Cardiac muscle cell (in vitro differentiated cells and primary cell): Measurements from ENCODE around the gene MMP15. TPM values are rescaled to one million over a fixed set of nuclear protein-coding genes. Genes with fewer than 3 reads are reported as not detected.

Experiments used
- DNase-seq, 2 donors: peaks; one replicate each; pipeline versions ENCODE4 v3.0.0 to v3.0.0-alpha.2; 2010 to 2017; ENCODE audit warnings: low read depth in 1 of 2, low spot score in 1 of 2
- H3K27ac ChIP-seq: fragments of 200-600 bp; sonication (generic); 2 replicates; pipeline ENCODE4 v1.5.1; 2016
- H3K27me3 ChIP-seq: fragments of 200-600 bp; sonication (generic); 2 replicates; pipeline ENCODE4 v1.6.0; 2016; ENCODE audit warnings: control low read depth
- H3K36me3 ChIP-seq: fragments of 200-600 bp; sonication (generic); 2 replicates; pipeline ENCODE4 v1.5.1; 2016; ENCODE audit warnings: control low read depth
- H3K4me1 ChIP-seq: fragments of 200-600 bp; sonication (generic); 2 replicates; pipeline ENCODE4 v1.8.1; 2017; ENCODE audit warnings: low read depth, mild to moderate bottlenecking, mixed run types
- H3K4me3 ChIP-seq: fragments of 200-600 bp; sonication (generic); 2 replicates; pipeline ENCODE4 v1.5.1; 2016; ENCODE audit warnings: mild to moderate bottlenecking
- H3K9me3 ChIP-seq: fragments of 200-600 bp; sonication (generic); 2 replicates; pipeline ENCODE4 v1.5.1; 2017; ENCODE audit warnings: low read depth, mild to moderate bottlenecking, control low read depth
- polyA plus RNA-seq: library from polyadenylated mRNA; unstranded; fragments of >200 nt; fragmentation: Nextera tagmentation; extraction: Ambion mirVana; gene quantifications from 2 replicates; pipeline ENCODE4 v1.2.1, GENCODE V29; 2016
- total RNA-seq: library from RNA; depleted of rRNA; stranded (reverse); fragments of >200 nt; gene quantifications from 2 replicates; pipeline ENCODE4 v1.2.3, GENCODE V29; 2016
- TF ChIP-seq, protein P1 (sequence below): IDR thresholded peaks from 2 replicates; pipeline ENCODE4 v1.5.1; 2012; ENCODE audit warnings: low read depth, mild to moderate bottlenecking, low read length

MMP15 gene
- total and polyA plus RNA-seq, 2 experiments from 2014 or later: 317 to 473 TPM

DNA sequence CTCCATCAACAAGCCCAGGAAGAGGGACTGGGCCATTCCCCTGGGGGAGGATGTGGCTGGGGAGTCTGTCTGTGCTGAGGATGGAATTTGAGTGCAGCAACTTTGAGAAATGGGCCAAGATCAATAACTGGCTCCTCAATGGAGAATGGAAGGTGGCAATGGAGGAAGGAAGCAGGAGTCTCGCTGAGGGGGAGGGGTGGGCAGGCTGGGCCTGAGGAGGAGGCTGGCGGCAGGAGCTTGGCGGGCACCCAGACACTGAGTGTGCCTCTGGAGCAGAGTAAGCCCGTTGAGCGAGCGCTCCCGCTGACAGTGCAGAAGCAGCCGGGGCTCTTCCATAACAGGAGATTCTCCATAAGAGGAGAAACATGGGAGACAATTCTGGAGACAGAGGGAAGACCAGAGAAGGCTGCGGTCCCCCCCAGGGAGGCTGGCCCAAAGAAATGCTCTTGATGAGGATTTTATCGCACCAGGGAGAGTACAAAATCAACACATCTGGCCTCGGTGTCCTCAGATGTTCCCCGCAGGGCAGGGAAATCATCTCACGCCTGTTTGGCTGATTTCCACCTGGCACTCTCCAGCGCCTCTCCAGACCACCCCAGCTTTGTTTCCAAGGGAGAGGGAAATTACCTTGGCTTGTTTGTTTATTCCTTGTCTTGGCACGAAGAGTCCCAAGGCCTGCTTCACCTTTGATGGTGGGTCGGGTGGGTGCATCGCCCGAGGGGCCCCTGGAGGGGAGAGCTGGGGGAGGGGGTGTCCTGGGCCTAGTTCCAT, 2.8 kb upstream of the MMP15 start:
- H3K36me3 ChIP-seq: no peaks in the 10 kb centered on the region
- DNase-seq: peak in 1 of 2 donors; percentile 82
- H3K27ac ChIP-seq: peak overlapping the region; percentile 31
- H3K4me1 ChIP-seq: peaks cover 30% of the 10 kb centered on the region
- no peaks in the 10 kb centered on the region for H3K27me3 ChIP-seq
- no peaks in the 10 kb centered on the region for H3K9me3 ChIP-seq
- no peak overlapping the region for H3K4me3 ChIP-seq
- TF ChIP-seq, protein P1, sequence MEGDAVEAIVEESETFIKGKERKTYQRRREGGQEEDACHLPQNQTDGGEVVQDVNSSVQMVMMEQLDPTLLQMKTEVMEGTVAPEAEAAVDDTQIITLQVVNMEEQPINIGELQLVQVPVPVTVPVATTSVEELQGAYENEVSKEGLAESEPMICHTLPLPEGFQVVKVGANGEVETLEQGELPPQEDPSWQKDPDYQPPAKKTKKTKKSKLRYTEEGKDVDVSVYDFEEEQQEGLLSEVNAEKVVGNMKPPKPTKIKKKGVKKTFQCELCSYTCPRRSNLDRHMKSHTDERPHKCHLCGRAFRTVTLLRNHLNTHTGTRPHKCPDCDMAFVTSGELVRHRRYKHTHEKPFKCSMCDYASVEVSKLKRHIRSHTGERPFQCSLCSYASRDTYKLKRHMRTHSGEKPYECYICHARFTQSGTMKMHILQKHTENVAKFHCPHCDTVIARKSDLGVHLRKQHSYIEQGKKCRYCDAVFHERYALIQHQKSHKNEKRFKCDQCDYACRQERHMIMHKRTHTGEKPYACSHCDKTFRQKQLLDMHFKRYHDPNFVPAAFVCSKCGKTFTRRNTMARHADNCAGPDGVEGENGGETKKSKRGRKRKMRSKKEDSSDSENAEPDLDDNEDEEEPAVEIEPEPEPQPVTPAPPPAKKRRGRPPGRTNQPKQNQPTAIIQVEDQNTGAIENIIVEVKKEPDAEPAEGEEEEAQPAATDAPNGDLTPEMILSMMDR: no peak

DNA sequence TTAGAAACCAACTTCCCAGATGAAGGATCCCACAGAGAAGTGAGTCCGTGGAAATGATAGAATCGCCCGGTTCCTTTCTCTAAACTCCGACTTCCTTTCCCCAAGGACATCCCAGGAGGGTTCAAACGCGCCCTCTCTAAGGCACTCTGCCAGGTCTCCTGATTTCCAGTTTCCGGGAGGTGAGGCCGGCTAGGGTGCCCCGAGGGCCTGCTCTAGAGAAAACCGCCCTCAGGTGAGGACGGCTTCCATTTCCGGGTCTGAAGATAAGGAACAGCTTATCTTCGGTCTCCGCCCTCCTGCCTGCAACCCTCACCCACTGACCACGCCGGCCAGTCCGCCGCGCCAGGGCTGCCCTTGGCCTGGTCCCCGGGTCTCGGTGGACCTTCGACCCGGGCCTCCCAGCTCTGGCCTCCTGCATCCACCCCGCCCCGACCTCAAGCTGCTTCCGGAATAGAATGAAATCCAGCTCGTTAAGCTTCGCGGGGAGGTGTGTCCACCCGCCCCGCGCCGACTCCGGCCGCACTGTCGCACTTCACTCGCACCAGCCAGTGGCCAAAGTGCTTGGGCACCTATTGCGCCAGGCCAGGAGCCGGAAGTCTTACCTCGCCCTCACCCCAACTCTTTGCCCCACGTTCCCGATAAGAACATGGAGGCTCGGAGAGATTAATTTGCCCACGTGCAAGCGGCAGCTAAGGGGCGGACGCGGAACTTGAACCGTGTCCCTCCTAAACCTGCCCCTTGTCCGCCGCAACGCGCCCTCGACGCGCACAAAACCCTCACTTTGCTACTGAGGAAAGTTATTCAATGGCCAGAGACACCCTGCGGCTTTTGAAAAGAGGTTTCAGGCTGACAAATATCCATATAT, 836 bp upstream of the MMP15 start:
- Histone ChIP-seq H3K27me3 (no peaks in the 10 kb centered on the region), H3K9me3 (no peaks in the 10 kb centered on the region), H3K4me1 (peaks cover 49% of the 10 kb centered on the region), H3K4me3 (peak overlapping the region; percentile 84), H3K36me3 (no peaks in the 10 kb centered on the region), H3K27ac (peak overlapping the region; percentile 93)
- peak; percentile 25 to 52 for DNase-seq
- TF ChIP-seq, protein P1: no peak

DNA sequence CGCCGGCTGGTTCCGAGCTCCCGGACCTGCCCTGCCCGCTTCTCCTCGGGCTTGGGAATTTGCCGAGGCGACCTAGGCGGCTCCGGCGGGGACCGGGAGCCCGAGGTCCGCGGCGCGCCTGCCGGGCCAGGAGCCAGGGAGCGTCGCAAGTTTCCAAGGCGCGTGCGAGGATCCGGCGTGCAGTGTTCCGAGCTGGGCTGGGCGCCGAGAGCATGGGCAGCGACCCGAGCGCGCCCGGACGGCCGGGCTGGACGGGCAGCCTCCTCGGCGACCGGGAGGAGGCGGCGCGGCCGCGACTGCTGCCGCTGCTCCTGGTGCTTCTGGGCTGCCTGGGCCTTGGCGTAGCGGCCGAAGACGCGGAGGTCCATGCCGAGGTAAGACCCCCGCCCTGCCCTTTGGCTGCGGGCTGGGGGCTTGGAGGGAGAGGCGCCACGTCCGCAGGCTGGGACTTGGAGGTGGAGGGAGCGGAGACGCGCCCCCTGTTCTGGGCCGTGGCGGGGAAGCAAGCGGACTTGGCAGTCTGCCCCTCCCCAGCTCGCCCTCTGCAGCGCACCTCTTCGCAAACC, 668 bp downstream of the MMP15 start:
- peak in 1 of 2 donors; percentile 64 for DNase-seq
- Histone ChIP-seq H3K36me3 (no peaks in the 10 kb centered on the region), H3K9me3 (no peaks in the 10 kb centered on the region), H3K27ac (peak overlapping the region; percentile 93), H3K27me3 (no peaks in the 10 kb centered on the region), H3K4me1 (peaks cover 59% of the 10 kb centered on the region), H3K4me3 (peak overlapping the region; percentile 84)
- TF ChIP-seq, protein P1: no peak

DNA sequence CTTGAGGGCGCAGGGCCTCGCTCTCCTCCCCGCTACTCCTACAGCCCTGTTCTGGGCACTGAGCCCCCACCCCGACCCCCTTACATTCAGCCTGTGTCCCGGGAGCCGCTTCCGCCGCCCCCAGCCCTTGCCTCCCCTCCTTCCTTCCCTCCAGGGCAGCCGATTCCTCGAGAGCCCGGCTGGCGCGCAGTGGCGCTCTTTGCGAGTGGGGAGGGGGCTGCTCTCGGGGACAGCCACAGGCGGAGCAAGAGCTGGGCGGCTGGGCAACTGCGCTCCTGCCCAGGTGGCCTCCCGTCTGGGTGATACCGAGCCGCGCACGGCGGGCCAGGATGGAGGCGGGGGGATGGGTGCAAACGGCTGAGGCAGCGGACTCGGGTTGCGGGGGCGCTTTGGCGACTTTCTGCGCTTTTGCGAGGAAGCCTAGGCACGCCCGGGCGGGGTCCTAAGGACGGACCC, 1.2 kb downstream of the MMP15 start:
- H3K36me3 ChIP-seq: no peaks in the 10 kb centered on the region
- DNase-seq: peak in 1 of 2 donors; percentile 54
- TF ChIP-seq, protein P1: no peak
- H3K4me1 ChIP-seq: peaks cover 60% of the 10 kb centered on the region
- peak overlapping the region; percentile 93 for H3K27ac ChIP-seq
- no peaks in the 10 kb centered on the region for H3K9me3 ChIP-seq
- no peaks in the 10 kb centered on the region for H3K27me3 ChIP-seq
- H3K4me3 ChIP-seq: peak overlapping the region; percentile 84

DNA sequence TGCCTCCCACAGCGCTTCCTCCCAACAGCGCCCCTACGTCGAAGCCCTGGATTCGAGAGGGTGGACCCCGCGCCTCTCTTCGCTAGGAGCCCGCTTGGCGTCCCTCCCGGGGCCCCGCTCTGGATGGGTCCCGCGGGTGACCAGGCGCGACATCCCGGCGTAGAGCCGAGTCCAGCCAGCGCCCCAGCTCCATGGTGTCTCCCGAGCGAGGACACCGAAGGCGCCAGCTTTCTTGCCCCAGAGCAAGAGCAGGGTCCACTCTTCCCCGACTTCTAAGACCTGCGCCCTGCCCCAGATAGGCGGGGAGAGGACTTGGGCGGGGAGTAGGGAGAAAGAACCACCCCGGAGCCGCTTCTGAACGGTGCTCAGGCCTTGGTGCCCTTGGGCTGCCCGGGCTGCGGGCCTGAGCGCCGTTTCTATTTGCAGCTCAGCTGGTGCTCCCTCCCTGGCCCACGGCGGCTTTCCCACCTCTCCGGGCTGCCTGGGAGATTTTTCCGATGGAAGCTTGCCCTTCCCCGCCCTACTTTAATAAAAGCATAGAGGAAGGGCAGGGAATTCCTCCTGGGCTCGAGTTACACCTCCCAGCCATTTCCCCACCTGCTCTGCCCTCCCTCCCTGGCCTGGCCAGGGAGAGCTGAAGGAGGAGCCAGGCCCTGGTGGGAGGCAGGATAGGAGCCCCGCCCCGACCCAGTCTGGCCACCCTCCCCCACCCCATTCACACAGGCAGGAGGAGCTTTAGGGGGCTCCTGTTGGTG, 1.8 kb downstream of the MMP15 start:
- Histone ChIP-seq H3K27ac (peak overlapping the region; percentile 93), H3K27me3 (no peaks in the 10 kb centered on the region), H3K4me1 (peaks cover 66% of the 10 kb centered on the region), H3K9me3 (no peaks in the 10 kb centered on the region), H3K4me3 (peak overlapping the region; percentile 84), H3K36me3 (no peaks in the 10 kb centered on the region)
- DNase-seq: peak; percentile 34 to 84
- TF ChIP-seq, protein P1: no peak
